HK-2 (cell line): Measurements from ENCODE around the gene RNF222.
A peak's percentile ranks its signal among the peaks of the same experiment; 100 is the strongest.
"Not testable (repeated sequence)": the region's sequence is repeated elsewhere in the genome, so short reads cannot be mapped to it uniquely, and the experiment has no call there.

Experiments used
- DNase-seq: peaks from one replicate; pipeline ENCODE4 v3.0.0-alpha.2; 2018; ENCODE audit not compliant: unreplicated experiment

Gene RNF222

DNA sequence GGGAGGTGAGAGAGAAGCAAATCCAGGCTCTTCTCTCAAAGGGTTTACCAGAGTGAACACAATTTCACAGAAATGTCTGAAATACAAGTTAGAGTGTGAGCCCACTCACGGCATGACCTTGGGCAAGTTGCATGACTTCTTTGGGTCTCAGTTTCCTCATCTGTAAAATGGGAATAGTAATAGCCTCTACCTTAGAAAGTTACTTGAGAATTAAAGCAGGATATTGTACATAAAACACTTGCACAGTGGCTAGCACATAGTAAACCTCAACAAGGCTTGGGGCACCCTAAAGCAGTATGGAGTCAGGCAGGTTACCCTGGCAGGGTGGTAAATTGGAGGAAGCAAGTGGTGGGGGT lies 13.2 kb upstream of the RNF222 start:
- no peak for DNase-seq

DNA sequence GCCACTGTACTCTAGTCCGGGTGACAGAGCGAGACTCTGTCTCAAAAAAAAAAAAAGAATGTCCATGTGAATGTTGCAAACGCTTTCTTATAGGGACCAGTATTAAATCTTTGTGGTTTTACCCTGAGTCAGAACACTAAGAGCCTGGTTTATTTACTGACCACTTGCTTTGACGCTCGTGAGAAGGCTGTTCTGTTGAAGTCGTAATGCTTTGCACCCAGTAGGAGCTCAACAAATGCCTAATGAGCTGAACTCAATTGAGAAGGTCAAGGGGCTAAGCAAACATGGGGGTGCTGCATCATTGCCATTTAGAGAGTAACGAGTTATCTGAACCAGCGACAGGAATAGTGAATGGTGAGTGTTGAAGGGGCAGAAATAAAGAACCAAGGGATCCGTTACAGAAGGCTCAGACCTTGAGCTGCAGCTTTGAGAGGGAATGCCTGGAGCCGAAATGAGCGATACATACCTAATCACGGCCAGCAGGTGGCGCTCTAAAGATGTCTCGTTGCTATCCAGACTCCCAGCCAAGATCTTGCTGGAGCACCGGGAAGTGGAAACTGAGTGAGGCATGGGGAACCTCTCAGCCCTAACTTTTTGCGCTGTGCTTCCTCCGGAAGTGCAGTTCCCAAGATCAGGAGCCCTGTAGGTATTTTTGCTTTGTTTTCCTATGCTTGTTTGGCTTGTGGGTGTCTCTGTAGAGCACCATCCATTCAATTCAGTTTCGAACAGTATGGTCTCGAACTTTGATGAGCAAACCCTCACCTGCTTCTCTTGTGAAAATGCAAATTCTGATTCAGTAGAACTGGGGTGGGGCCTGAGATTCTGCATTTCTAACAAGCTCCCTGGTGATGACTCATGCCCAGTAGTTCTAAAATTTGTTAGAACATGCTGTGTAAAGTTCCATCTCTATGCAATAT lies 12.6 kb upstream of the RNF222 start:
- peak; percentile 86 for DNase-seq

DNA sequence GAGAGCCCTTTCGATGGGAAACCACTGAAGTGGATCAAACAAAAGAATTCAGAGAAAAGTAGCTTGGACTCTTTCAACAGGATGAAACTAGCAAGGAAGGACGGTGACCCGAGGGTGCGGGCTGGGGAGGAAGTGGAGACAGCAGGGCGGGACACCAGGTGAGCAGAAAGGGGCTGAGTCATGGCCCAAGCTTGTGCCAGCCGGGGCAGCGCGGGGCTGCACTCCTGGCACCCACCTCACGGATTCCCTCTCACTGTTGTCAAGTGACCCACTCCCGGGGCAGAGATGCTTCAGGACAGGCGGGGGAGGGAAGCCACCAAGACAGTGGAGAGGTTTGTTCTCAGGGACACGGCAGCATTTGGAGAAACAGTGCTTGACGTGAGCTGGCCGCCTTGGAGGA lies 10.7 kb upstream of the RNF222 start:
- DNase-seq, result peak; percentile 35

DNA sequence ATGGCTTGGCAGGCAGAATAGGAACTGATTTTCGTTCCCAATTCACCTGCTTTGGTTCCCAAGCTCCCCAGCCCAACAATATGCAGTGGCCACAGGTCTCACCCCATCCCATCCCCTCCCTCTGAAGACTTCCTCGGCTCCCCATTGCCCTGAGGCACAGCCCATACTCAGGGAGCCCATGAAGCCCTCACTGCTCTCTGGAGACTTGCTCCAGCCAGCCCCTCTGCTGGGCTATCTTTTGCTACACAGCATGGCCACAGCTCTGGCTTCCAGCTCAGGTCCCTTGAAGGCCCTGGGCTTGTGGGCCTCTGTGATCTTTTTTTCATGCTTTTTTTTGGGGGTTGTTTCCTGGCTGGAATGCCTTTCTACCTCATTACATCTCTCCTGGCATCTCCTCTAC lies 8.5 kb upstream of the RNF222 start:
- no peak for DNase-seq

DNA sequence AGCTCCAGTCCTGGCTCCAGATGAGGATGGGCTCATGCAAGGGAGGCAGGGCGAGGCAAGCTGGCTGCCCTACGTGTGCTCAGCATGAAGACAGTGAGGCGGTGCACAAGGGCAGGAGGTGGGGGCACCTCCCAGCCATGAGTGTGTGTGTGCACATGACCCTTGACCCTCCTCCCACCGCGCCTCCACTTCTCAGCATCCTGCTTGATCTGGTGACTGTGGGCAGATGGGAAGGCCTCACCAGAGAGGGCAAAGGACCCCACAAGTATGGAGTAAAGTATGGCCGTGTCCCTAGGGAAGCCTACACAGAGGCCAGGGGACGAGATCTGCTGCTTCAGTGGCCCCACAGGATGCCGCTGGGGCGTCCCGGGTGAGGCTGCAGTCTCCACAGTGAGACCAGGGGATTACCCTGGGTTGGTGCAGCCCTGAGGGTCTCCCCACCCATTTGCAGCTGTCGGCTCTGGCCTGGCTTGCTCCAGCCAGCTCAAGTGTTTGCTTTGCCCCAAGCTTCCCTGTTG lies 7.9 kb upstream of the RNF222 start:
- DNase-seq, result no peak

DNA sequence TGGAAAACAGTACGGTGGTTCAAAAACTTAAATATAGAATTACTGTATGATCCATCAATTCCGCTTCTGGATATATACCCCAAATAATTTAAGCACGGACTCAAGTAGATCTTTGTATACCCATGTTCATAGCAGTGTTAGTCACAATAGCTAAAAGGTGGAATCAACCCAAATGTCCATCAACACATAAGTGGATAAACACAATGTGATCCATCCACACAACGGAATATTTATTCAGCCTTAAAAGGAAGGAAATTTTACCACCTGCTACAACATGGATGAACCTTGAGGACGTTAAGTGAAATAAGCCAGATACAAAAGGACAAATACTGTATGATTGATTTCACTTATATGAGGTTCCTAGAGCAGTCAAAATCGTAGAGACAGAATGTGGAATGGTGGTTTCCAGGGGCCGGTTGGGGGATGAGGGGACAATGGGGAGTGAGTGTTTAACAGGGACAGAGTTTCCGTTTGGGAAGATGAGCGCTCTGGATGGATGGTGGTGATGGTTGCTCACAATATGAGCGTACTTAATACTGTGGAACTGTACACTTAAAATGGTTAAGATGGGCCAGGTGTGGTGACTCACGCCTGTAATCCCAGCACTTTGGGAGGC lies 5.4 kb upstream of the RNF222 start:
- DNase-seq, result no peak

DNA sequence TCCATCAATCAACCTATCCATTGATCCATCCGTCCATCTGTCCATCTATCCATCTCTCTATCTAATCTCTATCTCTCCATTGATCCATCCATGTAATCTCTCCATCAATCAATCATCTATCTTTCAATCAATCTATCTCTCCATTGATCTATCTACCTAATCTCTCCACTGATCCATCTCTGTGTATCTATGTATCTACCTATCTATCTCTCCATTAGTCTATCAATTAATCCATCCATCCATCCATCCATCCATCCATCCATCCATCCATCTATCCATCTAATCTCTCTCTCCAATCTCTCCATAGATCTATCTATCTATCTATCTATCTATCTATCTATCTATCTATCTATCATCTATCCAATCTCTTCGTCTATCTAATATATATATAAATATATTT lies 3.5 kb upstream of the RNF222 start:
- no peak for DNase-seq

DNA sequence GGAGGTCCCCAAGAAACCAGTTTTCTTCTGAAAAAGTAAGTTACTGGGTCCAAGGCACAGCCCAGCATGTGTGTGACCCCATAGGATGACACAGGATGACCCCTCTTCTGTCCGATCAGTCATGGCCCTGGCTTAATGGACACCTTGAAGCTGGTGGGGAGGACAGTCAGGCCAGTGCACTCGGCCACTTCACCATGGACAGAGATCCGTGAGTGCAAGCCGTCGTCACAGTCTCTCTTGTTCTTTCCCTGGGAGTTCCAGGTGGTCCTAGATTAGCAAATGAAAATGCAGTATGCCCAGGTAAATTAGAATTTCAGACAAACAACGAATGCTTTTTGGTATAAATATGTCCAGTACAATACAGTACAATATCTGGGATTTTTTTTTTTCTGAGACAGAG lies 1.4 kb upstream of the RNF222 start:
- no peak for DNase-seq

DNA sequence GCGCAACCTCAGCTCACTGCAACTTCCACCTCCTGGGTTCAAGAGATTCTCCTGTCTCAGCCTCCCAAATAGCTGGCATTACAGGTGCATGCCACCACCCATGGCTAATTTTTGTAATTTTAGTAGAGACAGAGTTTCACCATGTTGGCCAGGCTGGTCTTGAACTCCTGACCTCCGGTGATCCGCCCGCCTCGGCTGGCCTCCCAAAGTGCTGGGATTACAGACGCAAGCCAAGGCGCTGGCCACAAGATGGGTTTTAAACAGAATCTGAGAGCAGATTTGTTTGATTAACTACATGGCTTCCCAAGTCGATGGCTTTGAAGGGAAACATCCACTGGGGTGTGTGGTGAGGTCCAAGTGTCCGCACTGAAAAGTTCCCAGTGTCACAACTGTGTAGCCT lies 3.1 kb downstream of the RNF222 start:
- DNase-seq, result not testable (repeated sequence)

DNA sequence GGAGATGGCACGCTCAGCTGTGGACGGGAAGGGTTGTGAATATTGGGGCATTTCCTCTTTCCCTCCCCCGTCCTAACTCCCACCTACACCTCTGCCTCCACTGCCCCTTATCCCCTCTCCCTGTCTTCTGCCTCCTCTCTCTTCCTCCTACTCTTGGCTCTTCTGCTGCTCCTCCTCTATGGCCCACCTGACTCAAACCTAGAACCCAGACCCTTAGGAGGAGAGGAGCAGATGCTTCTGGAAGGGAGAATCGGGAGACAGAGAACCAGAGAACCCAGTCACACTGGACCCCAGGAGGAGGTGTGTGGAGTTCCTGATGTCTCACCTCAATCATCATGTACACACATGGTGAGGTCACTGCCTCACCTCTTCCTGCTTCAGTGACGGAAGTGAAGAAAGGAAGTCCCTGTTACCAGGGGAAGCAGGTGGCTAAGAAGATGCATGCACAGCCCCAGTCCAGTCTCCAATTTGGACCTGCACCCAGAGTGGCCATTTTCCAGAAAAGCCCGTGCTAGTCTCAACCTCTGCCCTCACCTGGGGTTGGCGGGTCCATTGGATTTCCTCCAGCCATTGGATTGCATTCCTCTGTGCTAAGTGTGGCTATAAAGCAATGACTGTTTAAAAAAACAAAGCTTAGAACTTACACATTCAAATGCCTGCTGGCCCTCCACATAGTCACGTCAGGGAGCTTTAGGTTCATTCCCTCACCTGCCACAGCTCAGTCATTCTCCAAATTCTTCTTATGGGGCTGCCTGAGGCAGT lies 4.0 kb downstream of the RNF222 start:
- DNase-seq, result no peak

DNA sequence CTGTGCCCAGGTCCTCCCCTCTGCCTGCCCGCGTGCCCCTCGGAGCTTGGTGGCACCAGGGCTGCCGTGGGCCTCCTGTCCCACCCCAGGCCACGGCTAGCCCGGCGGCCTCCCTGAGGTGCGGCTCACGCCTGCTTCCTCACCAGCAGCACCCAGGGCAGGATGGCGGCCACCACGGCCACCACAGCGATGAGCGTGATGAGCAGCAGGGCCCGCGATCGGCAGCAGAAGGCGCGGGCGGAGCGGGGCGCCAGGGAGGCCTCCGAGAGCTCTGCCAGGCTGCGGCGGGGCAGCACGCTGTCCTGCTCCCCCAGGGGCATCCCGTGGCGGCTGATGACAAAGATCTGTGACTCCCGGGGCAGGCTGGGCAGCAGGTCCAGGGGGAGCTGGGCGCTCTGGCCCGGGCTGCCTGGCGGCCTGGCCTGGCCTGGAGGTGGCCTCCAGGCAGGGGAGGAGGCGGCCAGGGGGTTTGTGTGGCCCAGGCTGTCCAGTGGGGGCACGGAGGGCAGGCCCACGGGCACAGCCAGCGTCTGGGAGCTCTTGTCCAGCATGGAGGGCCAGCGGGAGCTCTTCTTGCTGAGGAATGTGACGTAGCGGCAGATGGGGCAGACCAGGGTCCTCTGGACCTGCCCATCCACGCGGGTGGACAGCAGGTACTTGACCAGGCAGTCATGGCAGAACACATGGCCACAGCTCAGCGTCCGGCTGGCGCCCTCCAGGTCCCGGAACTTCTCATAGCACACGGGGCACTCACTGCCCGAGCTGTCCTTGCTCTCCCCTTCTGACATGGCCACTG lies 4.8 kb downstream of the RNF222 start:
- no peak for DNase-seq

DNA sequence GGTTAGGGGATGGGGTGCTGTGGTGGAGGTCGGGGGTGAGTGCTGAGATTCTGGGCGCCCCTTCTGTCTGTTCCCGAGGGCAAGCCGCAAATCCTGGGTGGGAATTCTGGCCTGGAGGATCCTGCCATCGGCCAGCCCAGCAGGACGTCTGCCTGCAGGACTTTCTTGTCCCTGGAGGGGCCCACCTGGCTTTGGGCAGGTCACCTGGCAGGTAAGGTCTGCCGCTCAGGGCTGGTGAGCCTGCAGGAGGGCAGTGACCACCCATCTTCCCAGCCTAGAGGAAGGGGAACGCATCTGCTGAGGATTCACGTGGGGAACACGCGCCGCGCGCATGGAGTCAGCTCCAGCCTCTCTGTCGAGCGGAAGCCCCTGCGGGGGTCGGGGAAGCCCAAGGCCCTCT lies 5.4 kb downstream of the RNF222 start:
- DNase-seq, result no peak

DNA sequence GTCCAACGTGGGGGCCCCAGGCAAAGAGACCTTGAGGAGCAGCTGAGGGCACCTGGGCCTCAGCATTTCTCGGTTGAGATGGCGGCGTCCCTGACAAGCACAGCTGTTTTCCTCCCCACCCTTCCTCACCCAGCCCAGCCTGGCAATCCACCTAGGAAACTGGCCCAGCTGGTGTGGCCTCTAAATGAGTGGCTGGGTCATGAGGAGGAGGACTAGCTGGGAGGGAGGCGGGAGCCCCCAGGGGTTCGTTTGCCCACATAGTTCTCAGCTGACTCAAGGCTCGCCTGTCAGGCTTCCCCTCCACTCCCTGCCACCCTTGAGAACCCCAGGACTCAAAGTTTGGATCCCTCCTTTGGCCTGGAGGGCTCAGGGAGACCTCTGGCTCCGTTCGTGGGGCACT lies 5.9 kb downstream of the RNF222 start:
- no peak for DNase-seq

DNA sequence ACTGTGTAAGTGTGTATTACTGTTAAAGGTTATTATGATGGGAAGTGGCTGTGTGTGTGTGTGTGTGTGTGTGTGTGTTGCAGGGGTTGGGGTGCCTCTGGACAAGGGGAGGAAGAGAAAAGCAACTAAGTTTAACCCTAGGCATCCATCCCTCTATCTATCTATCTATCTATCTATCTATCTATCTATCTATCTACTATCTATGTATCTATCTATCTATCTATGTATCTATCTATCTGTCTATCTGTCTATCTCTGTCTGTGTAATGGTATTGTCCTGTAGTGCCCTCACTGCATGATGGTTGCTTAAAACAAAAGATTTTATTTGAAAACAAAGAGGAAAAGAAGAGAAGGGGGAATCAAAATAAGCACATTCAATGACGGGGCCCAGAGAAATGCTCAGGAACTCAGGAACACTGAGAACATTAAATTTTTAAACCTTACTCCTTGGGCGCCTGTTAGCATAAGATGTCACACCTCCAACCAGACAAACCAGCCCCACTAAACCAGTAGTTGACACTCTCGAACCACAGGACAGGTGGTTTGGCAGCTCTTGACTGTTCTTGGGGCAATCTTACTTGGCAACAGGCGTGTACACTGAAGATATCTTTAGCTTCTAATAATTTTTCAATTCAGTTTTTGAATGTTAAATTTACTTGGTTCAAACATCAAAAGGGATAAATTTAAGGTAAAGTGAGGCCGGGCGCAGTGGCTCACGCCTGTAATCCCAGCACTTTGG lies 9.5 kb downstream of the RNF222 start:
- DNase-seq, result no peak

DNA sequence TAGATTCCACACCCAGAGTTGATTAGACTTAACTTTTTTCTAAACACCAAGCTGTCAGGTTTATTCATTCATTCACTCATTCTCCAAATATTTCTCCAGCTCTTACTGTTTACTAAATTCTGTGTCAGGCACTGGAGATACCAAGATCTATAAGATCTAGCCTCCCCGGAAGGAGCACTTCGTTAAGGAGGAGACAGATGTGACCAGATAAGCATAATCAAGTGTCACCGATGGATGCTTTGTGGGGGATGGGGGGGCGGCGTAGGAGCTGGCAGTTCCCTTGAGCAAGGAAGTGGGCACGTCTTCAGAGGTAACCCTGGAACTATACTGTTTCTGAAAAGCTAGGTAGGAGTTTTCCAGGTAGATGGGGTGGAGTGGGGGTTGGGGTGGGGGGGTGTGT lies 10.8 kb downstream of the RNF222 start:
- no peak for DNase-seq

DNA sequence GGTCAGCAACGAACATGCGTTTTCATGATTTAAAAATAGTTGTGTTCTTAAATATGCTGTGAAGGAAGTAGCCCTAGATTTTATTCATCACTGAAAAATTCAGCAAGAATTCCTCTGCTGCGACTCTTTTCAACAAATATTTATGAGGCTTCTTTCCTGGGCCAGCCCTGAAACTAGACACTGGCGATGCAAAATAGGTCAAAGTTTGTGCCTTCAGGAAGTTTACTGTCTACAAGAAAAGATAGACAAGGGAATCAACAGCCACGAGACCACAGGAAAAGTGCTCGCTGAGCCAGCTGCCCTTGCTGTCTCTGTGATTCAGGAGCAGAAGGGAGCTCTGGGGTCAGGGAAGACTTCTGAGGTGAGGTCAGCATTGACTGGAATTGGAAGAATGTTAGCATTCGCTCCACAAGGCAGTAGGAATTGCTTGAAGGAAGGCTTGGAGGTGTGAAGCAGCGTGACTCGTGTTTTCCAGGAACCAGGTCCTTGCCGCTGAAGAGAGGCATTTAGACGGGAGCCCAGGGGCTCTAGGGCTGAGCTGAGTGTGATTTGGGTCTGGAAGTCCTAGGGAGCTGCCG lies 12.7 kb downstream of the RNF222 start:
- peak; percentile 81 for DNase-seq

DNA sequence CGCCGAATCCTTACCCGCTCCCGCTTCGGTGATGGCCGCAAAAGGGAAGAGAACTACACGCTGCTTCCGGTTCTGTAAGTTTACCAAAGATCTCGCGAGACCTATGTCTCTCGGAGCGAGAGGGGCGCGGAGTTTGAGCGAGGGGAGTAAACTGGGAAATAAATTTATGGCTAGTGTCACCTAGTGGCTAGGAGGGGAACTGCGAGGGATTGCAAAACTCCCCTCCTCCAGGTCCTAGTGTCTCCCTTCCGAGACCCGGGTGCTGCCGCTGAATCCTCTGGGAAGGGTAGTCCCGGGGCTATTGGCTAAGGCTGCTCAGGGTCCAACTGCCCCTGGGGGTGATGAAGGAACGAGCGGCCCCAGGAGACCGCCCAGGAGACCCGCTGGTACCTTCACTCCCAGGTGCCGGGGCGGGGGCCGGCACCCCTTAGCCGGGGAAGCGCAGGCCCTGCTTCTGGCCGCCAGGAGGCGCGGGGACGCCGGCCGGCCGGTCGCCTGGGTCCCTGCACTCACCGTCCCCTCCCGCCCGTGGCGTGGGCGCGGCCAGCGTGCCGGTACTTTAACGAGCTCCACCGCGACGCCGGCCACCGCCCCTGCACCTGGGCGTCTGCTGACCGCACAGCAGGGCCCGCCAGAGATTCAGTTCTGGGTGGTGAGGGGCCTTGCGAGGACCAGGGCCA lies 14.3 kb downstream of the RNF222 start, which contains the start of gene RPL26:
Gene RPL26, minus strand, starts transcription at position 51 of the 680 bp plus-strand sequence. CDS start 883 bp downstream, outside the sequence.
- peak; percentile 96 for DNase-seq

DNA sequence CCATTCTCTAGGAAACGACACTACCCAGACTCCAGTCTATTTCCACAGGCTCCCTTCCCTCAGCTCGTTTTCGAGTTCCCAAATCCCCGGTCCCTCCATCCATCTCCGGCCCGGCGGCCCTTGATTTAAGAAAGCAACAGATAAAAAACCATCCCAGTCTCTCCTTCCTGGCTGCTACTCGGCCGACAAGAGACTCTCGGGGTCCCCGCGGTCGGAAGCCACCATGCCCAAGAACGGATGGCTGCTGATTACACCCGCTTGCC lies 14.8 kb downstream of the RNF222 start:
- DNase-seq, result no peak

DNA sequence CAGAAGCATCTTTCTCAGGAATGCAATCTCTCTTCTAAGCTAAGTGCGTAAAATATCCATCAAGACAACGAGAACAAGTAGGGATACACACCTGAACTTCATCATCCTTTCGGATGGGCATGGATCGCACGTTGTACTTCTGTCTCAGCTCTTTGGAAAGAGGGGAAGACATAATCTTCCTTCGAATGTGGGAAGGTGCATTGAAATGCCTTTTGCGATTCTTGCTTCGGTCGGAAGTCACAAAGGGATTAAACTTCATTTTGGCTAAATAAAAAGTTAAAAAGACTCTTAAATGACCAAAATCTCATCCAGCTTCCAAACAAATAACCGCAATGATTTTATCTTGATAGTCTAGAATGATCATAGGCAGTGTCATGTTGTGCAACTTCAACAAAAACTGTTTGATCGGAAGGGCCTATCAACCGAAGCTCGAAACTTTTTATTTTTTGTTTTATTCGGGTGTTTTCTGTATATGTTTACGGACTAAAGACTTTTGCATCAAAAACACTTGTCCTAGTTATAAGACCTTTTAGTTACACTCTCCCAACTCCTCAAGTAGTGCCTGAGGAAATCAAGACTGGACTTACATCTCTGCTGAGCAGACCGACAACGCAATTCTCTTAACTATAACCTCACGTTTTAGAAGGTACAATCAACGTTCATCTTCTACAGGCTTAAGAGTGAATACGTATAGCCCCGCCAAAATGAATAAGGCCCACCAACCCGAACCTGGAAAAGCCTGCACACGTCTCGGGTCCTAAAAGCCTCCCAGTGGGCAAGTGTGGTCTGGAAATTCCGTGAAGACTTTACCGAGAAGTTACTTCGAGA lies 15.4 kb downstream of the RNF222 start:
- no peak for DNase-seq
